Liver (tissue), 9 donors: ENCODE data around the gene GRIFIN. TPM values are rescaled to one million over a fixed set of nuclear protein-coding genes. Genes with fewer than 3 reads are reported as not detected.

Experiments used
- DNase-seq: peaks from one replicate; pipeline ENCODE4 v3.0.0-alpha.2; 2017; ENCODE audit warnings: low spot score
- H3K27ac ChIP-seq, 2 donors: one replicate each; pipeline ENCODE4 v1.7.0; 2013; ENCODE audit warnings: inconsistent platforms in 2 of 2, low read length in 2 of 2, control low read depth in 1 of 2, low read depth in 1 of 2, mild to moderate bottlenecking in 1 of 2
- H3K27me3 ChIP-seq, 4 donors: one replicate each; pipeline versions ENCODE4 v1.6.1 to v1.7.0; 2013; ENCODE audit warnings: low read length in 3 of 4, inconsistent platforms in 1 of 4, mild to moderate bottlenecking in 1 of 4, moderate library complexity in 1 of 4; ENCODE audit not compliant: control insufficient read depth in 4 of 4, insufficient read depth in 4 of 4
- H3K36me3 ChIP-seq, 4 donors: one replicate each; pipeline versions ENCODE4 v1.6.1 to v1.7.0; 2013; ENCODE audit warnings: low read length in 3 of 4, mild to moderate bottlenecking in 3 of 4, low read depth in 1 of 4, moderate library complexity in 1 of 4; ENCODE audit not compliant: control insufficient read depth in 4 of 4, insufficient read depth in 3 of 4
- H3K4me1 ChIP-seq, 4 donors: one replicate each; pipeline versions ENCODE4 v1.6.1 to v1.7.0; 2013; ENCODE audit warnings: low read length in 3 of 4, mild to moderate bottlenecking in 3 of 4, moderate library complexity in 1 of 4; ENCODE audit not compliant: control insufficient read depth in 4 of 4, insufficient read depth in 4 of 4
- H3K4me3 ChIP-seq, 3 donors: one replicate each; pipeline versions ENCODE4 v1.6.1 to v1.7.0; 2013; ENCODE audit warnings: low read length in 3 of 3, control low read depth in 1 of 3, low read depth in 1 of 3, mild to moderate bottlenecking in 1 of 3
- H3K9ac ChIP-seq, 2 donors: one replicate each; pipeline ENCODE4 v1.7.0; 2013; ENCODE audit warnings: low read length in 2 of 2, mild to moderate bottlenecking in 2 of 2, moderate library complexity in 2 of 2, control low read depth in 1 of 2, low read depth in 1 of 2
- H3K9me3 ChIP-seq, 4 donors: one replicate each; pipeline versions ENCODE4 v1.6.1 to v1.7.0; 2013; ENCODE audit warnings: low read length in 3 of 4; ENCODE audit not compliant: control insufficient read depth in 4 of 4
- CTCF ChIP-seq: fragments of 150-350 bp; IDR thresholded peaks from 2 replicates; pipeline ENCODE4 v1.5.1; 2017; ENCODE audit warnings: improper control_type of control experiment, low read depth, low read length; ENCODE audit not compliant: missing input control
- EGR1 ChIP-seq, 2 donors: IDR thresholded peaks; 2 replicates each; pipeline ENCODE4 v1.6.1; 2016 to 2018; ENCODE audit warnings: antibody characterized with exemption in 2 of 2, low read depth in 2 of 2
- FOXA1 ChIP-seq: IDR thresholded peaks from 2 replicates; pipeline ENCODE4 v1.6.1; 2016; ENCODE audit warnings: antibody characterized with exemption
- FOXA2 ChIP-seq: IDR thresholded peaks from 2 replicates; pipeline ENCODE4 v1.6.1; 2016; ENCODE audit warnings: antibody characterized with exemption
- GABPA ChIP-seq, 2 donors: IDR thresholded peaks in 1 of 2; conservative IDR thresholded peaks in 1 of 2; 2 replicates each; pipeline ENCODE4 v1.6.1; 2016; ENCODE audit warnings: antibody characterized with exemption in 2 of 2, mild to moderate bottlenecking in 1 of 2, moderate library complexity in 1 of 2
- HNF4A ChIP-seq, 2 donors: conservative IDR thresholded peaks; 2 replicates each; pipeline ENCODE4 v1.6.1; 2016; ENCODE audit warnings: antibody characterized with exemption in 2 of 2, mild to moderate bottlenecking in 2 of 2
- HNF4G ChIP-seq: IDR thresholded peaks from 2 replicates; pipeline ENCODE4 v1.6.1; 2016; ENCODE audit warnings: antibody characterized with exemption
- JUND ChIP-seq, 2 donors: IDR thresholded peaks; 2 replicates each; pipeline ENCODE4 v1.6.1; 2016; ENCODE audit warnings: antibody characterized with exemption in 2 of 2
- MAX ChIP-seq: IDR thresholded peaks from 2 replicates; pipeline ENCODE4 v1.6.1; 2016; ENCODE audit warnings: antibody characterized with exemption
- NR2F2 ChIP-seq: IDR thresholded peaks from 2 replicates; pipeline ENCODE4 v1.6.1; 2016; ENCODE audit warnings: antibody characterized with exemption
- RAD21 ChIP-seq, 2 donors: IDR thresholded peaks; 2 replicates each; pipeline ENCODE4 v1.6.1; 2016; ENCODE audit warnings: antibody characterized with exemption in 2 of 2, mild to moderate bottlenecking in 2 of 2
- RXRA ChIP-seq, 2 donors: IDR thresholded peaks; 2 replicates each; pipeline ENCODE4 v1.6.1; 2017 to 2018; ENCODE audit warnings: antibody characterized with exemption in 2 of 2, mild to moderate bottlenecking in 1 of 2
- SP1 ChIP-seq: IDR thresholded peaks from 2 replicates; pipeline ENCODE4 v1.6.1; 2018; ENCODE audit warnings: antibody characterized with exemption, mild to moderate bottlenecking
- TAF1 ChIP-seq: conservative IDR thresholded peaks from 2 replicates; pipeline ENCODE4 v1.6.1; 2016; ENCODE audit warnings: antibody characterized with exemption, mild to moderate bottlenecking
- YY1 ChIP-seq: IDR thresholded peaks from 2 replicates; pipeline ENCODE4 v1.6.1; 2016; ENCODE audit warnings: antibody characterized with exemption, mild to moderate bottlenecking
- WGBS: extraction: QIAGEN DNeasy Blood & Tissue Kit; methylation state at CpG from one replicate; pipeline ENCODE4 v1.1.7; 2013; 5-methylcytosine and 5-hydroxymethylcytosine counted together
- polyA plus RNA-seq, 2 donors: library from polyadenylated mRNA; stranded (reverse) in 1 of 2; unstranded in 1 of 2; fragments of 200-250 nt in 1 of 2; fragments of >200 nt in 1 of 2; fragmentation: Nextera tagmentation in 1 of 2; extraction: Ambion mirVana in 1 of 2; gene quantifications; one replicate each; pipeline versions ENCODE4 v1.2.1 to v1.2.3, GENCODE V29; 2013 to 2015
- total RNA-seq, 2 donors: library from RNA; depleted of rRNA; stranded (reverse); fragments of >200 nt; gene quantifications; one replicate each; pipeline ENCODE4 v1.2.3, GENCODE V29; 2014
- TF ChIP-seq, protein P1 (sequence below): IDR thresholded peaks from 2 replicates; pipeline ENCODE4 v1.6.1; 2016; ENCODE audit warnings: antibody characterized with exemption
- TF ChIP-seq, protein P2 (sequence below): IDR thresholded peaks from 2 replicates; pipeline ENCODE4 v1.6.1; 2016; ENCODE audit warnings: antibody characterized with exemption
- donor health status: healthy.
- donor health status: healthy.
- donor health status: healthy.
- donor health status: healthy.
- donor health status: healthy.

Gene GRIFIN
- total and polyA plus RNA-seq, 4 donors: not detected

GRCh38 chr7:2471396-2471795, 4.8 kb downstream of the GRIFIN start (continued):
- TF ChIP-seq, protein P1, sequence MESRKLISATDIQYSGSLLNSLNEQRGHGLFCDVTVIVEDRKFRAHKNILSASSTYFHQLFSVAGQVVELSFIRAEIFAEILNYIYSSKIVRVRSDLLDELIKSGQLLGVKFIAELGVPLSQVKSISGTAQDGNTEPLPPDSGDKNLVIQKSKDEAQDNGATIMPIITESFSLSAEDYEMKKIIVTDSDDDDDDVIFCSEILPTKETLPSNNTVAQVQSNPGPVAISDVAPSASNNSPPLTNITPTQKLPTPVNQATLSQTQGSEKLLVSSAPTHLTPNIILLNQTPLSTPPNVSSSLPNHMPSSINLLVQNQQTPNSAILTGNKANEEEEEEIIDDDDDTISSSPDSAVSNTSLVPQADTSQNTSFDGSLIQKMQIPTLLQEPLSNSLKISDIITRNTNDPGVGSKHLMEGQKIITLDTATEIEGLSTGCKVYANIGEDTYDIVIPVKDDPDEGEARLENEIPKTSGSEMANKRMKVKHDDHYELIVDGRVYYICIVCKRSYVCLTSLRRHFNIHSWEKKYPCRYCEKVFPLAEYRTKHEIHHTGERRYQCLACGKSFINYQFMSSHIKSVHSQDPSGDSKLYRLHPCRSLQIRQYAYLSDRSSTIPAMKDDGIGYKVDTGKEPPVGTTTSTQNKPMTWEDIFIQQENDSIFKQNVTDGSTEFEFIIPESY: no peak
- TF ChIP-seq, protein P2, sequence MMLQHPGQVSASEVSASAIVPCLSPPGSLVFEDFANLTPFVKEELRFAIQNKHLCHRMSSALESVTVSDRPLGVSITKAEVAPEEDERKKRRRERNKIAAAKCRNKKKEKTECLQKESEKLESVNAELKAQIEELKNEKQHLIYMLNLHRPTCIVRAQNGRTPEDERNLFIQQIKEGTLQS: no peak
- TF ChIP-seq MAX: no peak
- TF ChIP-seq EGR1 (IDR thresholded peaks at IDR 0.05; ENCODE audit: low read depth in 2 of 2): no peak
- TF ChIP-seq FOXA2: no peak
- no peak for TF ChIP-seq RXRA (IDR thresholded peaks at IDR 0.05)
- TF ChIP-seq TAF1: no peak
- no peak for TF ChIP-seq FOXA1
- TF ChIP-seq RAD21 (IDR thresholded peaks at IDR 0.05): no peak
- TF ChIP-seq SP1: no peak
- no peak for TF ChIP-seq NR2F2
- no peak for TF ChIP-seq YY1

DNA sequence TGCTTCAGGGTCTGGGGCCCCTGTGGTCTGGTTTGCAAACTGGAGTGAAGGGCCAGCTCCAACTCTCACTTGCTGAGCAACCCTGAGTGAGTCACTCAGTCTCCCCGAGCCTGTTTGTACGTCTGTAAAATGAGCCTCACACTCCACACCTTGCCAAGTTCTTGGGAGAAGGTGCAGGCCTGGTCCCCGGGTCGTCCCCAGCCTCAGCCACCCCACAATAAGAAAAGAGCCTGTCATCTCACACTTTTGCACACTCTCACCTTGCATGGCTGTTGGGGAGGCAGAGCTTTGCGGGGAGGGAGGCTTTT, 5.2 kb downstream of the GRIFIN start:
- no peaks in the 10 kb centered on the region for H3K4me1 ChIP-seq
- WGBS: 72% methylated on average over 5 of the region's 5 CpGs
- H3K27ac ChIP-seq: no peak overlapping the region
- H3K4me3 ChIP-seq: no peak overlapping the region
- no peak for DNase-seq
- H3K9me3 ChIP-seq: no peaks in the 10 kb centered on the region
- no peaks in the 10 kb centered on the region for H3K36me3 ChIP-seq
- H3K27me3 ChIP-seq: no peaks in the 10 kb centered on the region
- H3K9ac ChIP-seq: no peak overlapping the region
- TF ChIP-seq GABPA (IDR thresholded peaks at IDR 0.05 in 1 of 2, conservative IDR thresholded peaks at IDR 0.05 in 1 of 2) (no peak), JUND (IDR thresholded peaks at IDR 0.05) (no peak), YY1 (no peak), RAD21 (IDR thresholded peaks at IDR 0.05) (no peak), FOXA1 (no peak), HNF4G (no peak), FOXA2 (no peak), TAF1 (no peak), SP1 (no peak), EGR1 (IDR thresholded peaks at IDR 0.05; ENCODE audit: low read depth in 2 of 2) (no peak)
- TF ChIP-seq, protein P2: no peak
- TF ChIP-seq, protein P1: no peak

DNA sequence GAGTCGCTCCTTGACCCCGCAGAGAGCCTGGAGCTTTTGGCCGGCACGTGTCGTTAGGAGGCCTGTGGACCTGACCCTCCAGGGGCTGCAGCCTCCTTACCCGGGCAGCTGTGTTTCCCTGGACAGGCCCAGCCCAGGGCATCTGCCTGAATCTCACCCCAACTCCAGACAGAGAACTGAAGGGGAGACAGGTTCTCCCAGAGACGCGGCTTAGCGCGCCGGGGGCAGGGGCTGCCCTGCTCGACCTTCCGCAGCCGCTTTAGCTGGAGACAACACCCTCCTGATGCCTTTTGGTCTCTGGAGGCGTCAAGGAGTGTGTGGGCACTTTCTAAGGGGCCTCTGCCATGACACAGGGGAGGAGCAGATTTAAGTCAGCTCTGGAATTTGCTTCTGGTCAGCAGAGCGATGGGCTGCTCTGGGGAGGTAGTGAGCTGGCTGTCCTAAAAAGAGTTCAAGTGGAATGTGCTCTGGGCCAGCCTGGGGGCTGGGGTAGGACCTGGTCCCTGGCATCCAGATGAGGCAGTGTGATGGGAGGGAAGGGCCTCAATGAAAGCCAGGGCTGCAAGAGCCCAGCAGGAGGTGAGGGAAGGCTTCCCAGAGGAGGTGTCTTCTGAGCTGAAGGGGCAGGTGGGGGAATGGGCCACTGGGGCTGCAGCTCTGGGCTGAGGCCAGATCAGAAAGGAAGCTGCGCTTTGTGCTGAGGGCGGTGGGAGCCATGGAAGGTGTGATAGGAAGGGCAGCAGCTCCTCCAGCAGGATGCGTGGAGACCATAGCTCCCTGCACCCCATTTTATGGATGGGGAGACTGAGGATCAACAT, 5.8 kb downstream of the GRIFIN start:
- H3K27me3 ChIP-seq: no peaks in the 10 kb centered on the region
- DNase-seq: no peak
- no peaks in the 10 kb centered on the region for H3K36me3 ChIP-seq
- no peaks in the 10 kb centered on the region for H3K9me3 ChIP-seq
- no peak overlapping the region for H3K27ac ChIP-seq
- no peaks in the 10 kb centered on the region for H3K4me1 ChIP-seq
- no peak overlapping the region for H3K4me3 ChIP-seq
- H3K9ac ChIP-seq: no peak overlapping the region
- WGBS: 71% methylated on average over 19 of the region's 19 CpGs
- no peak for TF ChIP-seq HNF4G
- no peak for TF ChIP-seq TAF1
- TF ChIP-seq MAX: no peak
- TF ChIP-seq EGR1 (IDR thresholded peaks at IDR 0.05; ENCODE audit: low read depth in 2 of 2): no peak
- TF ChIP-seq RXRA (IDR thresholded peaks at IDR 0.05): no peak
- no peak for TF ChIP-seq HNF4A (conservative IDR thresholded peaks at IDR 0.05)
- TF ChIP-seq NR2F2: no peak
- no peak for TF ChIP-seq GABPA (IDR thresholded peaks at IDR 0.05 in 1 of 2, conservative IDR thresholded peaks at IDR 0.05 in 1 of 2)
- TF ChIP-seq CTCF: no peak
- no peak for TF ChIP-seq FOXA1
- no peak for TF ChIP-seq SP1
- TF ChIP-seq RAD21 (IDR thresholded peaks at IDR 0.05): no peak
- TF ChIP-seq YY1: no peak
- no peak for TF ChIP-seq FOXA2
- TF ChIP-seq, protein P2: no peak
- no peak for TF ChIP-seq JUND (IDR thresholded peaks at IDR 0.05)
